HG02943 (cell line): Measurements from ENCODE around the gene CAV2.

Experiments
- ATAC-seq: cut with Tn5 transposase; IDR thresholded peaks from one replicate; pipeline ENCODE4 v1.9.1; 2021; ENCODE audit warnings: mild to moderate bottlenecking, low read depth, moderate library complexity; ENCODE audit not compliant: unreplicated experiment

CAV2 gene

GRCh38 chr7:116522247-116522646, 22.7 kb downstream of the CAV2 start:
- no peak for ATAC-seq

GRCh38 chr7:116524221-116524608, 24.7 kb downstream of the CAV2 start:
- no peak for ATAC-seq

GRCh38 chr7:116524609-116525297, 25.2 kb downstream of the CAV2 start, which contains the start of gene CAV1:
CAV1 (plus strand) TSS chr7:116525036; CDS start chr7:116525063, 27 bp downstream.
- ATAC-seq, result no peak

GRCh38 chr7:116525298-116525912, 25.9 kb downstream of the CAV2 start:
- no peak for ATAC-seq

- peak; percentile 93 for ATAC-seq
Observed at GRCh38 chr7:116525913-116526861, 26.6 kb downstream of the CAV2 start.

GRCh38 chr7:116526897-116527296, 27.4 kb downstream of the CAV2 start:
- ATAC-seq, result no peak

- ATAC-seq, result no peak
Observed at GRCh38 chr7:116527521-116527920, 28.0 kb downstream of the CAV2 start.

- ATAC-seq, result no peak
Observed at GRCh38 chr7:116528008-116528789, 28.7 kb downstream of the CAV2 start.

- no peak for ATAC-seq
Observed at GRCh38 chr7:116529250-116529649, 29.7 kb downstream of the CAV2 start.

GRCh38 chr7:116530107-116530820, 30.7 kb downstream of the CAV2 start:
- no peak for ATAC-seq

GRCh38 chr7:116532102-116532688, 32.7 kb downstream of the CAV2 start:
- no peak for ATAC-seq

- ATAC-seq, result no peak
Observed at GRCh38 chr7:116534790-116535189, 35.3 kb downstream of the CAV2 start.

GRCh38 chr7:116535416-116535815, 35.9 kb downstream of the CAV2 start:
- ATAC-seq, result no peak

GRCh38 chr7:116538138-116538537, 38.6 kb downstream of the CAV2 start:
- no peak for ATAC-seq

- no peak for ATAC-seq
Observed at GRCh38 chr7:116539879-116540278, 40.3 kb downstream of the CAV2 start.

GRCh38 chr7:116540743-116541142, 41.2 kb downstream of the CAV2 start:
- ATAC-seq, result no peak

GRCh38 chr7:116541951-116542350, 42.4 kb downstream of the CAV2 start:
- no peak for ATAC-seq

GRCh38 chr7:116542618-116543017, 43.1 kb downstream of the CAV2 start:
- no peak for ATAC-seq

- ATAC-seq, result no peak
Observed at GRCh38 chr7:116543664-116544063, 44.1 kb downstream of the CAV2 start.
